IPS-NIHi11 (cell line): ENCODE data around the gene PAPPA2.
"Not testable (repeated sequence)": the region's sequence is repeated elsewhere in the genome, so short reads cannot be mapped to it uniquely, and the experiment has no call there.

Source experiments
- DNase-seq: peaks from one replicate; pipeline ENCODE4 v3.0.0; 2012; ENCODE audit warnings: mixed read lengths, low spot score

Gene PAPPA2

DNA sequence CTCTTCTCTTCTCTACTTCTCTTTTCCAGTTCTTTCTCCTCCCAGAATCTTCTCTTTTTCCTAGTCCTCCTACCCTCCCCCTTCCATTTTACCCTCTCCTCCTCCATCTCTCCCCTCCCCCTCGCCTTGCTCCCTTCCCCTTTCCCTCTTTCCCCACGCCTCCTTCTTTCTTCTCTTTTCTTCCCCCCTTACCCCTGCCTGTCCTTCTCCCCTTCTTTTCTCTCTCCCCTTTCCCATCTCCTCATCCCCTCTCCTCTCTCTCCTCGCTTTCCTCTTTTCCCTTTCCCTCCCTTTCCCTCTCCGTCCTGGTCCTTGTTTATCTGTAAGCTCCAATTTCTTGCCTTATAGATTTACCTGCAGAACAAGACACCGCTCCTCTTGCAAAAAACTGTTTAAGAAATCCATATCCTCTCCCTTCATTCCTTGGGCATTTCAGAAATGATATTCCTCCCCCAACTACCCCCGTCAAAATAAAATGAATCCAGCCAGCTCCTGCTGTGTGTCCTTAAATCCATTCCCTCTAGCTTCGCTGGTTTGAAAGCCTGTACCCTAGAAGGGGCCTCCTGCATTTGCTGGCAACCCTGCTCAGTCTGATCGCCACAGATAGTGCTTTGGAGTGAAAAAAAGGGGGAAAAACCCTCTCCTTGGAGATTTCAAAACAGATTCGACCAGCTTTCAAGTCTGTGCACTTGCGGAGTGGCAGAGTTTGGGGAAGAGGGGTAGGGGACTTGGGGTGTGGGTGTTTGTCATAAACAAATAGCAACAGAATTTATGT lies 89.4 kb downstream of the PAPPA2 start:
- DNase-seq, result peak; percentile 29

DNA sequence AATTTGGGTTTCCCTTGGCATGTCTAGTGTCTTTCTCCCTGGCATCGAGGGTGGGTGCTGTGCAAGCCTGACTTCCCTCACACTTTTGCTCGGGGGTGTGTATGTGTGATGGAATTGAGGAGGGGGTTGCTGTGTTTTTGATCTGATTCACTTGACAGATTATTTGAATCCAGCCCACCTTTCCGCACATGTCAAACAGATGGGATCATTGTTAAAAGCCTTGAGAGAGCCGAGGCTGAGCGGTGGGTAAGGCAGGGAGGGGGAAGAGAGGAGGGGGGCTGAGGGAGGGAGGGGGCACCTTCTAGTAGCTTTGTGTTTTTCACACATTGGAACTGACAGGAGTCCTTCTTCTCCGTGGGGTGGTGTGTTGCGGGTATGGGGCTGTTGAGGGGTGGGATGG lies 90.0 kb downstream of the PAPPA2 start:
- no peak for DNase-seq

DNA sequence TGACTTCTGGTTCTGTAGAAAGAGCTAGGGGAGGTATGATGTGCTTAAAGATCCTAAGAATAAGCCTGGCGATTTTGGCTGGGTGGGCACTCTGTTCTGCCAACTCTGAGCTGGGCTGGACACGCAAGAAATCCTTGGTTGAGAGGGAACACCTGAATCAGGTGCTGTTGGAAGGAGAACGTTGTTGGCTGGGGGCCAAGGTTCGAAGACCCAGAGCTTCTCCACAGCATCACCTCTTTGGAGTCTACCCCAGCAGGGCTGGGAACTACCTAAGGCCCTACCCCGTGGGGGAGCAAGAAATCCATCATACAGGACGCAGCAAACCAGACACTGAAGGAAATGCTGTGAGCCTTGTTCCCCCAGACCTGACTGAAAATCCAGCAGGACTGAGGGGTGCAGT lies 93.3 kb downstream of the PAPPA2 start:
- no peak for DNase-seq

DNA sequence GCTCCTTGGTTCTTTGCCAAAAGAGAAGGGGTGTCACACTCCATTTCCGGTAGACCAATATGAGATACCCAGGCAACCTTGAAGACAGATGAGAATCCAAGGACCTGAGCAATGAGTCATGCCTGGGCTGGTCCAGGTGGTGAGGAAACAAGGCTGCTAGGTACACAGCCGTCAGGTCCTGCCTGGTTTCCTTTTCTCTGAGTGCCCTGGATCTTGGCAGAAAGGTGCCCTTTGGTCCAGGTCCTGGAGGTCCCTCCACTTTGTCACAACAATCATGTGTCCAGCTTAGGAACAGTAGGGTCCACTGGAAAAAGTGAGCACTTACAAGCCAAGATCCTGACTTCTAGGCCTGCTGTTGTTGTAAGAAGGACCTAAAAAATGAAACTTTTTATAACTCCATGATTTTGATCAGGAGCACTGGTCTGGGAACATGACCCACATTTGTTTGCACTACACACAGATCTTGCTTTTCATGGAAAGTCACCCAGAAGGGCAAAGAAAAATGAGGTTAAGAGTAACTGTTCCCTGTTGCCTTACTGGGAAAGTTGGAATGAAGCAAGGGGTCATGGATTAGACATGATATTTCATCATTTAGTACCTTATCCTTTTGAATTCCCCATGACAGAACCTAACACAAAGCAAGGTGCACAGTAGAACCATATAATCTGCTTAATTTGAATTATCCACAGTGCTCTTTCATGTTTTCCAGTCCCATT lies 94.7 kb downstream of the PAPPA2 start:
- DNase-seq, result no peak

DNA sequence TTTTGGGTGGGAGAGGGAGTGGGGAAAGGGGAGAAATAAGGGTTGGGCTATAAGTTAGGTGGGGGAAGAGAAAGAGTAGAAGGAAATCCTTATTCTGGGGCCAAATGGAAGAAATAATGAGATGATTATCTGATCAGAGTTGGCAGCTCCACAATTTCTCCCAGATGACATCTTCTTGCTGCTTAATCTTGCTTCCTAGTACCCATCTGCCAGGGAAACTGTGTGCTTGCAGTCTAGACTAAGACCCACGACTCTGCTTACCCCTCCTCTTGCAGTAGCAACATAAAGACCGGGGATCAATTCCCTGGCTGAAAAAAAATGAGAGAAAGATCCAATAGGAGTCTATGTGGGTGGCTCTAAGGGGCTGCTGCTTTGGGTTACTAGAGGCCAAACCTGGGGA lies 95.6 kb downstream of the PAPPA2 start:
- DNase-seq, result no peak

DNA sequence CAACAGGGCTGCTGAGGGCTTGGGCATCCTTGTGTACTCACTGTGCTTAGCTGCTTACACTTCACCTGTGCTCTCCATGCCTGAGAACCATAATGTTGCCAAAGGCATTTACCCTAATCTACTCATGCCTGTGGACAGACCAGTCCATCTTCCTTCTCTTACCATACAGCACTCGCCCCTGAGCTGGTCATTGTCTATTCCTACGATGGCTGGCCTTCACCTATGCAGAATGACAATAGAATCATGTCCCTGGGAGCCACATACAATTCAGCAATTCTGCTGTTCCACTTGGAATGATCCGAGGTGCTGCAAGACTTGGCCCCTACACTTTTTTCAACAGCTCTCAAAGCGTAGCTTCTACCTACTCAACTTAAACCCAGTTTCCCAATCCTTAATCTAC lies 96.5 kb downstream of the PAPPA2 start:
- DNase-seq, result no peak

GRCh38 chr1:176559878-176560277 lies 96.9 kb downstream of the PAPPA2 start:
- peak; percentile 79 for DNase-seq

DNA sequence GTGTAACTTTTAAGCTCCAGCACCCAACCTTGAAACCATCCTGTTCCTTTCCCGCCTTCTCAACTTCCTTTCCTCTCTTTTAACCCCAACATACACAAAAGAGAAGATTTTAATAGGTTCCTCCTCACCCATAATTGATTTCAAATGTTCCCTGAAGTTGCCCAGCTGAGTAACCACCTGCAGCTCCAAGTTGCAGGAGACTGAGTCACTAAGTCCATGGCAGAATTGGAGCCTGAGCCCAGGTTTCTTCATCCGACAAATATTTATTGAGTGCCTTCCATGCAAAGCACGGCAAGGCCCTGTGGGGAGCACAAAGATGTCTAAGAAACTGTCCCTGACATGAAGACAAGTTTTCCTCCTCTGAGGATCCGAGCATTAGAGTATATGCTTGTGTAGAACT lies 97.7 kb downstream of the PAPPA2 start:
- no peak for DNase-seq

DNA sequence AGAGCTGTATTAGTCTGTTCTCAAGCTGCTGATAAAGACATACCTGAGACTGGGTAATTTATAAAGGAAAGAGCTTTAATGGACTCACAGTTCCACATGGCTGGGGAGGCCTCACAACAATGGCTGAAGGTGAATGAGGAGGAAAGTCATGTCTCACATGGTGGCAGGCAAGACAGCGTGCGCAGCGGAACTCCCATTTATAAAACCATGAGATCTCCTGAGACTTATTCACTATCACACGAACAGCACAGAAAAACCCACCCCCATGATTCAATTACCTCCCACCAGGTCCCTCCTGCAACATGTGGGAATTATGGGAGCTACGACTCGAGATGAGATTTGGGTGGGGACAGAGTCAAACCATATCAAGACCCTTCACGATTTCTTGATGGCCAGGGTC lies 98.8 kb downstream of the PAPPA2 start:
- DNase-seq, result not testable (repeated sequence)

GRCh38 chr1:176566004-176566975 lies 103.3 kb downstream of the PAPPA2 start:
- DNase-seq, result no peak

DNA sequence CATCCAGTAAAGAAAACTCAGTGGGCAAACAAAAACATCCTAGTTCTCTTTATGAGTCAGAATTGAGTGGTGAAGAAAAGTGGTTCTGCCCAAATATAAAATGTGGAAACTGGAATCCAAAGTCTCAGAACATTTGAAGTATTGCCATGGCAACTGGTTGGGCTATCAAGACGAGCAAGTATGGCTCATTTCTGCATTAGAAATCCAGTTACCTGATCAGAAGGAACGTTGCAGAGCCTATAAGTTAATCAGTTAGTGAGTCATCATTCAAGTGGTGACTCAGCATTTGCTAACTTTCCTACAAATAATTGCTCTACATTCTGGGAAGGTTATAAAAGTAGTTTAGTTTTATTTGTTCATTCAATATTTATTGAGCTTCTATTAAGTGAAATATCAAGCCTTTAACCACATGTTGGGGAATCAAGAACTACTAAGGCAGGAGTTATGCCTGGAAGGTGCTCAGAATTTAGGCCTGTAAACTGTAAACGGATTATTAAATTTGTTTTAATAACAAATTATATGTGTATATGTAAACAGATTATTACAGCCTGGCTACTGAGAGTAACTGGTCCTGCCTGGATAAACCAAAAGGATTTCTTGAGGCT lies 104.3 kb downstream of the PAPPA2 start:
- no peak for DNase-seq

- DNase-seq, result no peak
Observed at GRCh38 chr1:176568185-176568584, 105.2 kb downstream of the PAPPA2 start.

DNA sequence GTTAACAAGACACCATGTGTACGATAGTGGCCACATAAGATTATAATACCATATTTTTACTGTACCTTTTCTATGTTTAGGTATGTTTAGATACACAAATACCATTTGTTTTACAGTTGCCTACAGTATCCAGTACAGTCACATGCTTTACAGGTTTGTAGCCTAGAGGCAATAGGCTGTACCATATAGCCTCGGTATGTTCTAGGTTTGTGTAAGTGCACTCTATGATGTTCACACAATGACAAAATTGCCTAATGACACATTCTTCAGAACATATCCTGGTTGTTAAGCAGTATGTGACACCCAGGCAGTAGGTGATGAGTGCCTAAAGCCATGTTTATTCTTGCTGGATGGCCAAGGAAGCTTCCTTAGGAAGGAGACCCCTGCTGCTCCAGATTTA lies 111.8 kb downstream of the PAPPA2 start:
- DNase-seq, result no peak

DNA sequence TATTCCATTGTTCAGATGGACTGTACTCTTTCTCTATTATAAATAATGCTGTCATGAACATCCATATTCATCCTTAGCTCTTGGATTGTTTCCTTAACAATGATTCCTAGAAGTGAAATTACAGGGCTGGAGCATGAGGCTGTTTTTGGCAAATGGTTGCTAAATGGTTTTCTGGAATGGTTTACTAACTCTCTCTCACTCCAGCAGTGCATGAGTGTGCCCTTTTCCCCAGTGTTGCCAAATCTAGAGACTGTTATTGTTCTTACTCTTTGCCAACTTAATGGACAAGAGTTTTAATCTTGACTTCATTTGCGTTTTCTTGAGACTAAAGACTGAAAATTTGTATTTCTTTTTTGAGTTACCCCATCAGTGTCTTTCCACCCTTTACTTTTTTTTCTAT lies 113.0 kb downstream of the PAPPA2 start:
- DNase-seq, result no peak

GRCh38 chr1:176576670-176577069 lies 113.7 kb downstream of the PAPPA2 start:
- DNase-seq, result no peak

- DNase-seq, result no peak
Observed at GRCh38 chr1:176577646-176578197, 114.7 kb downstream of the PAPPA2 start.

- no peak for DNase-seq
Observed at GRCh38 chr1:176579087-176579486, 116.1 kb downstream of the PAPPA2 start.

- no peak for DNase-seq
Observed at GRCh38 chr1:176595217-176595616, 132.2 kb downstream of the PAPPA2 start.

DNA sequence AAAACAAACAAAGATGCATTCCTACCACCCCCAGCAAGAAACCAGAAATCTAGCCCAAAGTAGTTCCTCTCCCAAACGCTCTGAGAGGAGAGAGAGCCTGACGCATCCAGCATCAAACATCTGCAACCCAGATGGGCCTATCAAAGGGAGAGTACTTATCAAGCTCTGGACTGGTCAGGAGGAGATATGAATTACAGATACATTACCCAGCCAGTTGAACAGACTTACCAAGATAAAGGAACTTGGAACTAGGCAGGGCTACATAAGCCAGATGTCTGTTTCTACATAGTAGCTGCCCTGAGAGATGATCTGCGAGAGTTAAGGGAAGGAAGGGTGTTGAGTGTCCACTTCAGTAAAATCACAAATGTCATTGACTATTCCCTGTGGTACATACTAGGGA lies 138.4 kb downstream of the PAPPA2 start:
- DNase-seq, result no peak

- DNase-seq, result no peak
Observed at GRCh38 chr1:176602388-176603004, 139.5 kb downstream of the PAPPA2 start.

- no peak for DNase-seq
Observed at GRCh38 chr1:176603696-176604095, 140.7 kb downstream of the PAPPA2 start.
